ENCODE results near the gene GEMIN4. TPM values are rescaled to one million over a fixed set of nuclear protein-coding genes. Genes with fewer than 3 reads are reported as not detected.

GEMIN4 gene
- total and polyA plus RNA-seq, 2 of the 8 experiments (the other 6 are each of a cell fraction or from before 2014, with no cell fraction given) = 32.1 to 51.9 TPM

DNA sequence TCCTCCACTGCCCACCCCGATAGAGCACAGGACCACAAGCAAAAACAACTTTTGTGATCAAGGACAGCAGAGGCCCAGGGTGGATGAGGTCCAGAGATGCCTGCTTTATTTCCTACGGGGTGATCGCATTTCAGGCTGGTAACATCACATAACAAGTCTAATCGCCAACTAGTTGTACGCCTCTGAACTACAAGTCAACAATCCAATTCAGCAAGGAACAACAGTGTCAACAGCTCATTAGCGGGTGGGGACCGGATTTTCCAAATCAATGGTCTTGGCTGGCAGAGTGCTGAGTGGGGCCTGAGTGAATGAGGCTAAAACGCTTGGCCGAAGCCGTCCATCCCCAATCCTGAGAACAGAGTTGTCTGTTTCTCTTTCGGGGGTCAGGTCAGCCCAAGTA lies 47.2 kb upstream of the GEMIN4 start:
- peaks cover 0 to 5% (median 0%) of the 10 kb centered on the region in 4 experiments; a peak in 3 of 7 replicates for H3K4me1 ChIP-seq (replicated peaks in 1 of 4; ENCODE audit: control insufficient read depth in 3 of 4, insufficient read depth in 4 of 4, low read length in 3 of 4)
- H3K9me3 ChIP-seq (ENCODE audit: insufficient read depth in 2 of 2, low read depth in 1 of 2, low read length in 1 of 2) = no peaks in the 10 kb centered on the region
- H3K18ac ChIP-seq (ENCODE audit: extremely low read depth, low read length) = no peak overlapping the region
- no peak overlapping the region for H2AK5ac ChIP-seq (ENCODE audit: low read depth, low read length)
- no peak overlapping the region for H3K4ac ChIP-seq (replicated peaks; ENCODE audit: insufficient read length, low read depth, low read length)
- ChIA-PET POLR2A (ENCODE audit: partially characterized antibody) (interaction anchor here (1.3 to 2.4 kb wide), 3 partner anchors 10 to 181 kb away, joined by 3 to 8 read pairs (median 5); partner anchors contain the start of gene NXN), CTCF (ENCODE audit: partially characterized antibody) (interaction anchor here (0.6 to 17.5 kb wide), 6 partner anchors 179 to 257 kb away, joined by 3 to 258 read pairs (median 4); partner anchors contain the start of genes NXN and TIMM22)
- H2BK12ac ChIP-seq (ENCODE audit: low read depth, low read length) = no peak overlapping the region
- H2BK20ac ChIP-seq (ENCODE audit: low read length) = no peak overlapping the region
- H4K91ac ChIP-seq (replicated peaks; ENCODE audit: insufficient read length, low read length) = no peak overlapping the region
- WGBS, 2 experiments (ENCODE audit: extremely low coverage in 1 of 2, insufficient coverage in 1 of 2, insufficient read length in 1 of 2, insufficient replicate concordance in 2 of 2, low coverage in 1 of 2, low lambda C conversion rate in 2 of 2, missing lambda C conversion rate in 1 of 2) = 90% methylated on average over 8 of the region's 11 CpGs; no CpG with 5 or more reads in 1 of the 2 experiments
- H3K27ac ChIP-seq (ENCODE audit: low read depth, low read length) = no peak overlapping the region
- DNase-seq (ENCODE audit: low read depth in 1 of 2, low spot score in 2 of 2) = no peak
- H3K27me3 ChIP-seq (replicated peaks in 1 of 4; ENCODE audit: control insufficient read depth in 3 of 4, extremely low read depth in 1 of 4, insufficient read depth in 3 of 4, low read length in 3 of 4) = no peaks in the 10 kb centered on the region
- H3K4me2 ChIP-seq (ENCODE audit: insufficient read depth in 1 of 2, low read depth in 2 of 2, low read length in 2 of 2) = no peak overlapping the region
- no peak overlapping the region for H3K14ac ChIP-seq (ENCODE audit: insufficient read length)
- peaks cover 1 to 3% of the 10 kb centered on the region in 2 experiments for H4K20me1 ChIP-seq (replicated peaks in 1 of 2; ENCODE audit: control insufficient read depth in 1 of 2, insufficient read depth in 2 of 2, low read length in 2 of 2)
- H3K23me2 ChIP-seq (ENCODE audit: low read depth, low read length) = no peaks in the 10 kb centered on the region
- H2BK120ac ChIP-seq (replicated peaks; ENCODE audit: low read depth, low read length) = no peak overlapping the region
- no peak overlapping the region for H2BK5ac ChIP-seq (ENCODE audit: low read depth, low read length)
- no peak overlapping the region for H3K4me3 ChIP-seq (ENCODE audit: extremely low read depth in 1 of 4, insufficient read depth in 2 of 4, low read depth in 3 of 4, low read length in 4 of 4)
- no peak overlapping the region for H3K23ac ChIP-seq (ENCODE audit: insufficient read length)
- no peak overlapping the region for H3K9ac ChIP-seq (replicated peaks in 1 of 4; ENCODE audit: extremely low read depth in 1 of 4, low read depth in 3 of 4, low read length in 3 of 4)
- H4K5ac ChIP-seq (ENCODE audit: insufficient read length, low read depth, low read length) = no peak overlapping the region
- no peak overlapping the region for H2AFZ ChIP-seq (ENCODE audit: low read length)
- H4K8ac ChIP-seq (ENCODE audit: extremely low read depth, insufficient read depth, low read length) = no peak overlapping the region
- no peak overlapping the region for H2BK15ac ChIP-seq (ENCODE audit: low read length)
- H3K56ac ChIP-seq (replicated peaks; ENCODE audit: insufficient read length, low read depth, low read length) = no peak overlapping the region
- H3K79me1 ChIP-seq (ENCODE audit: low read depth, low read length) = no peaks in the 10 kb centered on the region; the same call in 1 of the 2 replicates
- H3K36me3 ChIP-seq (ENCODE audit: control insufficient read depth in 2 of 4, insufficient read depth in 4 of 4, low read length in 3 of 4) = peaks cover 0 to 6% (median 0%) of the 10 kb centered on the region in 4 experiments; a peak in 2 of 8 replicates
- FAIRE-seq = no peak
- no peaks in the 10 kb centered on the region for H3K79me2 ChIP-seq (ENCODE audit: control insufficient read depth in 1 of 2, insufficient read depth in 2 of 2, low read length in 2 of 2)
- TF ChIP-seq MAFK (IDR thresholded peaks at IDR 0.05; ENCODE audit: low read depth, low read length) (no peak), SIN3A (conservative IDR thresholded peaks at IDR 0.05 in 1 of 2, IDR thresholded peaks at IDR 0.05 in 1 of 2; ENCODE audit: low read depth in 1 of 2, low read length in 2 of 2) (no peak), GABPA (IDR thresholded peaks at IDR 0.05; ENCODE audit: borderline replicate concordance, insufficient read depth, low read length) (no peak), CTCF (IDR thresholded peaks at IDR 0.05; ENCODE audit: control extremely low read depth in 1 of 3, insufficient read depth in 1 of 3, low read depth in 1 of 3, low read length in 3 of 3) (no peak), POLR2A (IDR thresholded peaks at IDR 0.05; ENCODE audit: control extremely low read depth in 1 of 2, low read depth in 2 of 2, low read length in 2 of 2) (no peak), BACH1 (IDR thresholded peaks at IDR 0.05; ENCODE audit: low read length) (no peak), BCL11A (IDR thresholded peaks at IDR 0.05; ENCODE audit: low read depth in 2 of 2, low read length in 2 of 2) (no peak), TEAD4 (IDR thresholded peaks at IDR 0.05; ENCODE audit: low read depth, low read length) (no peak), JUN (IDR thresholded peaks at IDR 0.05; ENCODE audit: low read depth, low read length) (no peak), NRF1 (IDR thresholded peaks at IDR 0.05; ENCODE audit: low read depth, low read length) (no peak), CBX5 (IDR thresholded peaks at IDR 0.05; ENCODE audit: low read depth, low read length) (no peak)
